Loucy (cell line): Measurements from ENCODE around the gene INF2.

ENCODE experiments used
- H2AFZ ChIP-seq: fragments of 200-600 bp; sonication (generic); 2 replicates; pipeline ENCODE4 v1.6.0; 2016; ENCODE audit warnings: antibody characterized with exemption, mild to moderate bottlenecking, low read length, moderate library complexity
- H3F3A ChIP-seq: fragments of 200-600 bp; 2 replicates; pipeline ENCODE4 v1.6.0; 2016; ENCODE audit warnings: antibody characterized with exemption, low read depth, mild to moderate bottlenecking
- H3K27me3 ChIP-seq: fragments of 200-600 bp; sonication (generic); 2 replicates; pipeline ENCODE4 v1.6.1; 2014; ENCODE audit warnings: low read length, mild to moderate bottlenecking; ENCODE audit not compliant: insufficient read depth, poor library complexity, severe bottlenecking
- H3K36me3 ChIP-seq: fragments of 200-600 bp; sonication (generic); 2 replicates; pipeline ENCODE4 v1.6.1; 2016; ENCODE audit warnings: low read length; ENCODE audit not compliant: insufficient read depth
- H3K4me1 ChIP-seq: fragments of 200-600 bp; sonication (generic); 2 replicates; pipeline ENCODE4 v1.5.1; 2014; ENCODE audit warnings: low read length, mild to moderate bottlenecking; ENCODE audit not compliant: insufficient read depth, poor library complexity, severe bottlenecking
- H3K4me2 ChIP-seq: fragments of 200-600 bp; sonication (generic); 2 replicates; pipeline ENCODE4 v1.6.0; 2014; ENCODE audit warnings: antibody characterized with exemption, low read length, low read depth, mild to moderate bottlenecking; ENCODE audit not compliant: poor library complexity, severe bottlenecking
- H3K4me3 ChIP-seq: fragments of 200-600 bp; sonication (generic); 2 replicates; pipeline ENCODE4 v1.5.1; 2014; ENCODE audit warnings: low read length, mild to moderate bottlenecking, mixed read lengths; ENCODE audit not compliant: poor library complexity, severe bottlenecking
- H3K79me2 ChIP-seq: fragments of 200-600 bp; sonication (generic); 2 replicates; pipeline ENCODE4 v1.6.1; 2014; ENCODE audit warnings: low read length; ENCODE audit not compliant: insufficient read depth
- H3K9ac ChIP-seq: fragments of 200-600 bp; sonication (generic); 2 replicates; pipeline ENCODE4 v1.6.0; 2014; ENCODE audit warnings: mild to moderate bottlenecking, low read depth, low read length, moderate library complexity; ENCODE audit not compliant: poor library complexity, severe bottlenecking
- H3K9me2 ChIP-seq: fragments of 200-600 bp; sonication (generic); replicated peaks from 2 replicates; pipeline ENCODE4 v1.6.1; 2016; ENCODE audit warnings: low read depth, low read length, mixed read lengths
- H3K9me3 ChIP-seq: fragments of 200-600 bp; sonication (generic); 2 replicates; pipeline ENCODE4 v1.6.1; 2014; ENCODE audit warnings: mild to moderate bottlenecking, antibody characterized with exemption, low read length, low read depth; ENCODE audit not compliant: insufficient read depth
- H4K20me1 ChIP-seq: fragments of 200-600 bp; sonication (generic); 2 replicates; pipeline ENCODE4 v1.6.0; 2014; ENCODE audit warnings: antibody characterized with exemption, low read length, mild to moderate bottlenecking; ENCODE audit not compliant: insufficient read depth, poor library complexity, severe bottlenecking
- CTCF ChIP-seq: fragments of 200-600 bp; sonication (generic); conservative IDR thresholded peaks from 2 replicates; pipeline ENCODE4 v1.5.1; 2014; ENCODE audit warnings: mild to moderate bottlenecking, antibody characterized with exemption, low read length
- EZH2phosphoT487 ChIP-seq: fragments of 200-600 bp; IDR thresholded peaks from 2 replicates; pipeline ENCODE4 v1.6.1; 2018; ENCODE audit warnings: antibody characterized with exemption, mild to moderate bottlenecking, moderate library complexity, borderline replicate concordance

The INF2 gene

GRCh38 chr14:104641753-104642539 lies 47.5 kb upstream of the INF2 start:
- Histone ChIP-seq H3K9ac (no peak overlapping the region), H3K27me3 (no peaks in the 10 kb centered on the region), H3K4me3 (no peak overlapping the region), H3K9me2 (no peaks in the 10 kb centered on the region), H3K9me3 (no peaks in the 10 kb centered on the region), H2AFZ (no peak overlapping the region), H3K4me1 (no peaks in the 10 kb centered on the region), H3K36me3 (no peaks in the 10 kb centered on the region), H4K20me1 (no peaks in the 10 kb centered on the region), H3F3A (no peaks in the 10 kb centered on the region), H3K4me2 (no peak overlapping the region), H3K79me2 (no peaks in the 10 kb centered on the region)
- TF ChIP-seq CTCF (no peak), EZH2phosphoT487 (no peak)

- H3K4me1 ChIP-seq: no peaks in the 10 kb centered on the region
- TF ChIP-seq CTCF: no peak
- TF ChIP-seq EZH2phosphoT487: no peak
- H3K4me2 ChIP-seq: no peak overlapping the region
These were observed 46.9 kb upstream of the INF2 start for GRCh38 chr14:104642540-104642868.

GRCh38 chr14:104643306-104643705 lies 46.1 kb upstream of the INF2 start:
- Histone ChIP-seq H3K9ac (no peak overlapping the region), H3K9me2 (no peaks in the 10 kb centered on the region), H3K4me1 (no peaks in the 10 kb centered on the region), H4K20me1 (no peaks in the 10 kb centered on the region), H2AFZ (no peak overlapping the region), H3K36me3 (no peaks in the 10 kb centered on the region), H3K4me3 (no peak overlapping the region), H3K79me2 (no peaks in the 10 kb centered on the region), H3K27me3 (no peaks in the 10 kb centered on the region), H3K9me3 (no peaks in the 10 kb centered on the region), H3F3A (no peaks in the 10 kb centered on the region), H3K4me2 (no peak overlapping the region)
- TF ChIP-seq EZH2phosphoT487 (no peak), CTCF (no peak)

More at GRCh38 chr14:104642540-104642868, 46.9 kb upstream of the INF2 start:
- Histone ChIP-seq H3K9me2 (no peaks in the 10 kb centered on the region), H4K20me1 (no peaks in the 10 kb centered on the region), H3K4me3 (no peak overlapping the region), H3K9ac (no peak overlapping the region), H3F3A (no peaks in the 10 kb centered on the region), H3K36me3 (no peaks in the 10 kb centered on the region), H3K79me2 (no peaks in the 10 kb centered on the region), H3K9me3 (no peaks in the 10 kb centered on the region), H2AFZ (no peak overlapping the region), H3K27me3 (no peaks in the 10 kb centered on the region)
